Stimulated activated CD8-positive, alpha-beta memory T cell treated with anti-CD3 and anti-CD28 coated beads, Interleukin-12 subunit alpha, Interleukin-12 subunit beta, amount 100 ng/mL, for 1 hour (primary cell): ENCODE data around the gene MESP2.

ENCODE experiments used
- DNase-seq: peaks from one replicate; pipeline ENCODE4 v3.0.0-alpha.2; 2020; ENCODE audit warnings: low read depth

The MESP2 gene

DNA sequence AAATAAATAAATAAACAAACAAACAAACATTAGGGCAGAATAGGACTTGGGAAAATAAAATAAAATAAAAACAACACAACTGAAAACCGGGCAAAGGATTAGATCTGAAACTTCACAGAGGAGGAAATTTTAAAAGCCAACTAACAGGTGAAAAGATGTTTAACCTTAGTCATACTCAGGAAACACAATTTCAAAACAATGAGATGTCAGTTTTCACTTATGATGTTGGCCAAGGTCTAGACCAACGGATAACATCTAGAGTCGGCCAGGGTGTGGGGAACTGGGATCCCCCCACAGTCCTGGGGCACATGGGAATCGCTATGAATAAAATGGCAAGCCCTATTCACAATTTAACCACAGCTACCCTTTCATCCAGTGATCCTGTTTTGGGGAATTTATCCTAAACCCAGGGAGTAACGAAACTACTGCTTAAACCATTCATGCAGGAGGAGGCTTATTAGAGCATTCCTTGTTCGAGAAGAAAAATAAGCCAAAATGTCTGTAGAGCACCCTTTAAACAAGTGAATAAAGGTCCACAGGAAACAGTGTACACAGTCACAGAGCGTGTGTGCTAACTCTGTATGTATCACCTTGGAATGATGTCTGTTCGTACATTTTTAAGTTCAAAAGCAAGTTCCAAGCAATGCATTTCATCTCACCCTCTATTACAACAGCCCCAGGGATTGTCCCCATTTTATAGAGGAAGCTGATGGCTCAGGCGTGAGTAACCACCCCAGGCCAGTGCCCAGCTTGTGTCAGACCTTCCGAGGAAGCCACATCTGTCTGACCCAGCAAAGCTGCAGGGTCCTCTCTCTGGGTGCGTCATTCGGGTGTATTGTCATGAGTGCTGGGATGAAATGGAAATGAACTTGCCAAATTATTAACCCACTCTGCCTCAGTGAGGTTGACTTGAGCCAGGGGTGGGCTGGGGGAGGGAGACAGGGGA, 44.8 kb downstream of the MESP2 start:
- no peak for DNase-seq

DNA sequence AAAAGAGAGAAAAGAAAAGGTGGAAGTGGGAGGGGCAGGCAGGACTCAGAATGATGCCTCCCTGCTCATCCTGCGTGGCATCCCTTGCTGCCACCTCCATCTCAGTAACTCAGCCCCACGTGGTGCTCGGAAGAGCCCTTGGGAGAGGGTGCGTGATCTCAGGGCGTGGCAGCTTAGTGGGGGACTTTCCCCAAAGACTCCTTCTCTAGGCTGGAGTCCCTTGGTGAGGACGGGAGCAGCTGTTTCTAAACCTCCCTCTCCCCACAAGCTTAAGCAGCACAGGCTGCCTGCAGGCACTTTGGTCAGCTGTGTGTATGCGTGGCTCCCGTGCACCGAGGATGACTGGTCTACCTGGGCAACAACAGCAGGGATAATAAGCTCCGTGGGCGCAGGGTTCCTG, 45.9 kb downstream of the MESP2 start:
- no peak for DNase-seq

DNA sequence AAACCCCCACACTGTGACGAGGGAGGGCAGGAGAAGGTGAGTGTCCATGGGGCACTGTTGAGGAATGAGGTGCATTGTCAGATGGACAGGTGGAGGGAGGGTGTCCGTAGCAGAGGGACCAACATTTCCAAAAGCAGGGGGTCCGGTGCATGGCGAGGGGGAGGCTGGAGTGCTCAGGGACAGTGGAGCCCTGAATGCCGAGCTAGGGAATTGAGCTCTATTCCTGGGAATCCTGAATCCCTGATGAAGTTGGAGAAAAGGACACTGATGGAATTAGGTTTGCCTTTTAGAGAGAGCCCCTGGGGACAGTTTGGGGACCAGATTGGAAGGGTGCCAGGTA, 46.4 kb downstream of the MESP2 start:
- DNase-seq = no peak

DNA sequence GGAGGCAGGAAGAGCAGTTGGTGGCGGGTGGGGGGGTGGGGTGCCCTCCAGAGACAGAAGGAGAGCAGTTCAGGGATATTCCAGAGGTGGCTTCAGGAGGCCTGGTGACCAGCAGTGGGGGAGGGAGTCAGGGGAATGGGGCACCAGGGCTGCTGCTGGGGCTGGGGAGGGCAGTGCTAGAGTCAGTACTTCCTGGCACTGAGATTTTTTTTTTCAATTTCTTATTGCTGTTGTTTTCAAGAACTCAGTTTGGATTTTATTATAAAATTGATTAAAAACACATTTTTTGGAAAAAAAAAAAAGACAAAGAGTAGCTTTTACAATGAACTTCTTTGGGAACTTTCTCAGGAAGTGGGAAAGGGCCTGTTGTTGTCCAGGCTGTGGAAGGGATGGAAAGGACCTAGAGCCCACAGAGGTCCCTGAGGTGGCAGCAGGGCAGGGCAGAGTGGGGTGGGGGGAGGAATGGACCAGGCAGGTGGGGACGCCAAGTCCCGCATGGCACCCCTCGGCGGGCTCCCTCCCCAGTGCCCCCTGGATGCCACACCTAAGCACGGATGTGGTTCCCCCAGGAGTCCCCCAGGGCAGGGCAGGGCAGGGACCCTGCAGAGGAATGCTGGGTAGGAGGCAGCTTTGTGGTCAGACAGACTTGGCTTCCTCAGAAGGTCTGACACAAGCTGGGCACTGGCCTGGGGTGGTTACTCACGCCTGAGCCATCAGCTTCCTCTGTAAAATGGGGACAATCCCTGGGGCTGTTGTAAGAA, 47.0 kb downstream of the MESP2 start:
- no peak for DNase-seq

DNA sequence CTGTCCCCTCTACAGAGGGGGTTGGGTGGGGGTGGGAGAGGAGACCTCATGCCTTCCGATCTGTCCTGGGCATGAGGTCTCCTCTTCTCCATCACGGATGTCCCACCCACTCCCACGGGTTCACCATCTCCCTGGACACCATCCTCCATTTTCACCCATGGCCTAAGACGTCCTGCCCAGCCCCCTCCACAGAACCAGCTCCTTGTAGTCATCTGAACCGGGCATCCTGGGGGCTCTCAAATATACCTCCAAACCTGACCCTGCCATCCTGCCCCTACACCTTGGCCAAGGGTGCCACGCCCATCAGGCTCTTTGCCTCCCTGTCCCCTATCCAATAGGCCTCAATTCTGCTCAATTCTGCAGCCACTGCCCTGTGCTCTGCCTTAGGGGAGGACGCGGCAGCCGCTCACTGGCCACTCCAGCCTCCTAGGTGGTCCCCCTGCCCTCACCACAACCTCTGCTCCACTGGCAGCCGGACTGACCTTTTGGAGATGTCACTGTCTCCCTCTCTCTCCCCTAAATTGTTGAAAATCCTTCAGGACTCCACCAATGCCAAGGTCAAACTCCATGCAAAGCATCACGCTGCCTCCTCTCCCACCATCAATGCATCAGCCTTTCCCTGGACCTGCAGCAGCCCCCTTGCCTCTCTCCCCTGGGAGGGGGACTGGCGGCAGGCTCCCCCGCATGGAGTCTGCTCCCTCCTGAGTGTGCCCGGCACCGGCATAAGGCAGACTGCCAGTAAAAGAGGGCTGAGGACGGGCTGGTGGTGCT, 47.9 kb downstream of the MESP2 start:
- DNase-seq = no peak

GRCh38 chr15:89824607-89824867, 48.4 kb downstream of the MESP2 start:
- no peak for DNase-seq

- DNase-seq = no peak
Measured at GRCh38 chr15:89825271-89825940, 49.3 kb downstream of the MESP2 start.

DNA sequence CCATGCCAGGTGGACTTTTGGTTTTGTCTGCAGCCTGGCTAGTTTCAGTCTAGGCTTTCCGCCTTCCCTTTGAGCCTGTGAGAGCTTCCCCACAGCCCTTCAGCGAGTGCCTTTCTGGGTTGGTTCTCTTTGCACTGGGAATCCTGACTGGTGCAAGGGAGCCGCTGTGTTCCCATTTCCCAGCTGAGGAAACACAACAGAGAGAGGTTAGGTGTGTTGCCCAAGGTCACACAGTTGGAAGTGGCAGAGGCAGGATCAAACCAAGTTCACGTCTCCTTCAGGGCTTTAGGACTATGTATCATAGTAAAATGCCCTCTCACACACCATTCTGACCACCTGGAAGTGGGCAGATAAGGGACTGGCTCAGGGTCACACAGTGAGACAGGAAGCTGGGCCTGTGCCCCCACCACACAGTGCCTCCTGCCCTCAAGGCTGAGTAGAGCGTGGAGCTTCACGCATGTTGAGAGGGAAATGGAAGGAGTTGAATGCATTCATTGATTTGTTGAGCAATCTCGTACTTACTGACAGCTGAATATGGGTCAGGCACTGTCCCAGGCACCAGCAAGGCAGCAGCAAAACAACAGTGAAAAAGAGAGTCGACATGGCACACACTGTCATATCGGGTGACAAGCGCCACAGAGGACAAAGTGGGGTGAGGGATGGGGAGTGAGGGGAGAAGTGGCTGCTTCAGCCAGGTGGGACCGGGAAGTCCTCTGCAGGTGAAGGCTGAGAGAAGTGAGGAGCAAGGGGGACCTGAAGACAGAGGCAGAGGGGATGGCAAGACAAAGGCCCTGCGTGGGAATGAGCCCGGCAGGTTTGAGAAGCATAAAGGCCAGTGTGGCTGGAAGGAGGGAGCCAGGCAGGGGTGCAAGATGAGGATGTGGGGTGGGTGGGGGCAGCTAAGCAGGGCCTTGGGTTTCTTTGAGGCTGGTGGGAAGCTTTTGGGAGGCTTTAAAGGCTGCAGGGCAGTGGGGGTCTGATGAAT, 50.8 kb downstream of the MESP2 start:
- DNase-seq = no peak

DNA sequence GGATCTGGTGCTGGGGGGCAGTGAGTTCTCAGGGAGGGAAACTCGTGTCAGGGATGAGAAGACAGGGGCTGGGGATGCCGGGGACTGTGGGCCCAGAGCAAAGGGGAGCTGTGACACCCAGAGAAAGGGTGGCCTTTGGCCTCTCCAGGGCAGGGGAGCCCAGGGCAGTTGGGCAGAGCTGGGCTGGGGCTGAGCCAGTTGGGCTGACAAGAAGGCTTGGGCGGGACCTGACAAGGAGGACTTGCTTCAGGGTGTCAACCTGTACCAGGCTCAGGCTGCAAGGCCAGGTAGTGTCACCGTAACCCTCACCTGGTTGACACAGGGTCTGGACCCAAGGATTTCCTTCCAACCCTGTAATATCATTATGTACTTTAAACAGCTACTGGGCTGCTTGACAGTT, 51.7 kb downstream of the MESP2 start:
- DNase-seq = no peak
